ENCODE data around the gene XRCC3.

The XRCC3 gene

DNA sequence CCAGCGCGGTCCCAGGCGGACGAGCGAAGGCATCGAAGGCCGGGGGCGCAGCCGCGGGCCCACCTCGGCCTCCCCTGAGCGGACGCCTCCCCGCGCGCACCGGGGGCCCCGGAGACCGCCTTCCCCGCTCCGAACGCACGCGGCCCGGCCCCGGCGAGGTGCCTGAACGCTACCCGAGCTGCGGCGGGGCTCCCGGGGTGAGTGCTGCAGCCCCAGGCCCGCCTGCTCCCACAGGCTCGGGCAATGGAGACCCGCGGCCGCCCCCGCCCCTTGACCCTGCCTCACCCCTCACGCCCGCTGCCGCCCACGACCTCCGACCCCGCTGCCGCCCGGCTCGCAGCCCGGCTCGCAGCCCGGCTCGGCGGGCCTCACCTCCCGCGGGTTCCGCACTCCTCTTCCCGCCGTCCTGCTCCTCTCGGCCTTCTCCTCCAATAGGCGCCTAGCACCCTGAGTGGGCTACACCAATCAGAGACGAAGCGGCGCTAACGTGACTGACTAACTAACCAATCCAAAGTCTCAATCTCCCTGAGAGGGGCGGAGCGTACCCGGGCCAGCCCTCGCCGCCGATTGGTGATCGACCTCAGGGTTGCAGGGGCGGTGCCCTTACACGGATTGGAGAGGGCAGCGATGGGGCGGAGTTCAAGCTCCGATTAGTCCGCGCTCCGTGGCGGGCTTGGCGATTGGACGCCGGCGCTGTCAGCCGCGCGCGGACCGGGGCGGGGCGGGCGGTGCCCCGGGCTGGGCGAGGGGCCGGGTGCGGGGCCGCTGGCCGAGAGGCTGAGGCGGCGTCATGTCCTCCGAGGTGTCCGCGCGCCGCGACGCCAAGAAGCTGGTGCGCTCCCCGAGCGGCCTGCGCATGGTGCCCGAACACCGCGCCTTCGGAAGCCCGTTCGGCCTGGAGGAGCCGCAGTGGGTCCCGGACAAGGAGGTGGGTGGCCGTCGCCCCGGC lies at the start of gene XRCC3, which contains the start of gene ZFYVE21:
XRCC3 (minus strand) TSS at position 400 of the 949 bp plus-strand sequence. CDS start 4,364 bp downstream, outside the sequence.
ZFYVE21 (plus strand) TSS at position 759 of the 949 bp plus-strand sequence; CDS start at position 791, 32 bp downstream.
- DNase-seq = peak; percentile 95

DNA sequence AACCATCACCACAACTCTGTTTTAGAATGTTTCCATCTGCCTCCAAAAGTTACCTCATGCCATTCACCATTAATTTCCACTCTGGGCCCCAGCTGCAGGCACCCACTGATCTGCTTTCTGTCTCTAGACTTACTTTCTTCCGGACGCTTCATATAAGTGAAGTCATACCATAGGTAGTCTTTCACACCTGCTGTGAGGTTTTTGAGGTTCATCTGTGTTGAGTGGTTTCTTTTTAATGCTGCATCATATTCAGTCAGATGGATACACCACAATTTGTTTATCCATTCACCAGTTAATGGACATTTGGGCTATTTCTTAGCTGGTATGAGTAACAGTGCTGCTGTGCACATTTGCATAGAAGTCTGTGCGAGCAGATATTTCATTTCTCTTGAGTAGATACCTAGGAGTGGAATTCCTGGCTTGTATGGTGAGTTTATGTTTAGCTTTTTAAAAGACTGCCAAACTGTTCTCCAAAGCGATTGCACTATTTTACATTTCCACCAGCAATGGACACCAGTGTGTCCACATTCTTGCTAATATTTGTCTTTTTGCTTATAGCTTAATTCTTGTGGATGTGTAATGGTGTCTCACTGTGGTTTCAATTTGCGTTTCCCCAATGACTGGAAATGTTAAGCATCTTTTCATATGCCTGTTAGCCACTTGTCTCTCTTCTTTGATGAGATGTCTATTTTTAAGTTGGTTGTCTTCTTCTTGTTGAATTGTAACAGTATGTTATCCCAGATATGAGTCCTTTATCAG lies 48.7 kb upstream of the XRCC3 start:
- DNase-seq = no peak

DNA sequence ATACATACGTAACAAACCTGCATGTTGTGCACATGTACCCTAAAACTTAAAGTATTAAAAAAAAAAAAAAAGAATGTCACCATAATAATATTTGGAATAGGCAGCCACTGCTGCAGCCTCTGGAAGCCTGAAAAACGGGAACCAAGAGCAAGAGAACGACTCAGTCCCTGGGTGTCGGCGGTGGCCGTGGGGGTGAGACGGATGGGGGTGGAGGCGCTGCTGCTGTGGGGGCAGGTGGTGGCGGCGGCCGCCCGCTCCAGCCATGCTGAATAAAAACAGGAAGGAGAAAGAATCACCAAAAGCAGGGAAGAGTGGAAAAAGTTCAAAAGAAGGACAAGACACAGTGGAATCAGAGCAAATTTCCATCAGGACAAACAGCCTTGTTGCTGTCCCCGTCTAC lies 47.3 kb upstream of the XRCC3 start:
- DNase-seq = no peak

- no peak for DNase-seq
Observed at GRCh38 chr14:103762036-103762435, 46.8 kb upstream of the XRCC3 start.

DNA sequence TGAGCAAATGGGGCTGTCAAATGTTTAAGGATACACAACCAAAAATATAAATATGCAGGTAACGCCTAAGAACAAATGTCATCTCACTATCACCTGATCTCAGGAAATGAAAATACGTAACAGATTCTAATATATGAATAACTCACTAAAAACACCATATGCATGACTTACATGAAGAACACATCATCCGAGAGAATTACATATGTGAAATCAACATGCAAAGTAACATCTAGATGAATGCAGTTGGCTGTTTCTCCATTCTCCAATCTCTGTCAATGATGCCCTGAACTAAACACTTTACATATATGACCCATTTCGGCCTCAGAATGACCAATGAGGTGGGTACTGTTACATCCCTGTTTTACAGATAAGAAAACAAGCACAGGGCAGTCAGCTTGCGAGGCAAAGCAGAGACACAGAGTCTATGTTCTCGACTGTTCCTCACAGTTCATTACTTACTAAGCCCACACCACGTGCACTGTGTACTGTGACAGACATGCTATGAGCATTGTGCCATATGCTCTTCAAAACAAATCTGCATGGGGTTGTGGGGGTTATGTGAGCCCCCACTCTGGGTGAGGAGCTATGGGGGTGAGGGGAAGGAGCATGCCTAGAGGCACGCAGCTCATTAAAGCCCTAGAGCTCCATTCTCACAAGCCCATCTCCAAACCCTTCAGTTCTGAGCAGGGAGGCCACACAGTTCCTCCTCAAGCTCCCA lies 43.0 kb upstream of the XRCC3 start:
- DNase-seq = no peak

DNA sequence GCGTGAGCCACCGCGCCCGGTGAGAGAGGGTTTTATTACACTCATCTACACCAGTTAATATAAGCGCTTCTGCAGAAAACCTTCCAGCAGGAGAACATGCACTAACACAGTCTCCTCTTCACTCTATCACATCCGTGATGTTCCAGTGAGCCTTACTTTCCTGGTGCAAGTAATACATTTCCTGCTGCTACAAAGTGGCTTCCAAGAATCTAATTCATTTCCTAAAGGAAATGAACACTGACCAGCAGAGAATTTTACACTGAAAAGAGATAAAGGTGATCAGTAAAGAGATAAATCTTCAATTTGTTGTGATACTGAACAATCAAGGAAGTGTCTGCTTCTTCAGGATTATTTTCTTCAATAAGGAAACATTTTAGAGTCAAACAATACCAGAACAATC lies 39.8 kb upstream of the XRCC3 start:
- no peak for DNase-seq

GRCh38 chr14:103753774-103754173 lies 38.5 kb upstream of the XRCC3 start:
- DNase-seq = no peak

- DNase-seq = no peak
Observed at GRCh38 chr14:103749860-103750259, 34.6 kb upstream of the XRCC3 start.

DNA sequence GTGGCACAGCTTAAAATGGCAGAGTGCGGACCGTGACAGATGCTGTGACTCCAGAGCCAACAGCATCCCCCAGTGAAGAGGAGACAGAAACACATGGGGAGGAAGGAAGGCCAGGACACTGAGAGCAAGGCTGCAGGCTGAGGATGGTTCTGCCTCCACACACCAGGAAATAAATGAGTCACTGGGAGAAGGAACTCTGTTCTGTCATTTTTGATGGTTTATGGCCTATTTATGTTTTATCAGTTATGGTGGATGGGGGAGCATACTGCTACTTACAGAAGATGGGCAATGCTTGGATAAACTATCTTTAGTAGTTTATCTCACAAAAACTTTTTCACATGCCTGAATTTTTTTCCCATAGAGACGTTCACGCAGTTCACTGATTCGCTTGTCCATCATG lies 34.2 kb upstream of the XRCC3 start:
- no peak for DNase-seq

GRCh38 chr14:103748534-103748857 lies 33.2 kb upstream of the XRCC3 start:
- DNase-seq = no peak

GRCh38 chr14:103746701-103747100 lies 31.4 kb upstream of the XRCC3 start:
- DNase-seq = no peak

- DNase-seq = no peak
Observed at GRCh38 chr14:103745424-103745823, 30.2 kb upstream of the XRCC3 start.

- DNase-seq = no peak
Observed at GRCh38 chr14:103744621-103745395, 29.6 kb upstream of the XRCC3 start.

- DNase-seq = no peak
Observed at GRCh38 chr14:103743691-103744090, 28.4 kb upstream of the XRCC3 start.

GRCh38 chr14:103742499-103743255 lies 27.4 kb upstream of the XRCC3 start:
- no peak for DNase-seq

GRCh38 chr14:103741876-103742275 lies 26.6 kb upstream of the XRCC3 start:
- DNase-seq = no peak

DNA sequence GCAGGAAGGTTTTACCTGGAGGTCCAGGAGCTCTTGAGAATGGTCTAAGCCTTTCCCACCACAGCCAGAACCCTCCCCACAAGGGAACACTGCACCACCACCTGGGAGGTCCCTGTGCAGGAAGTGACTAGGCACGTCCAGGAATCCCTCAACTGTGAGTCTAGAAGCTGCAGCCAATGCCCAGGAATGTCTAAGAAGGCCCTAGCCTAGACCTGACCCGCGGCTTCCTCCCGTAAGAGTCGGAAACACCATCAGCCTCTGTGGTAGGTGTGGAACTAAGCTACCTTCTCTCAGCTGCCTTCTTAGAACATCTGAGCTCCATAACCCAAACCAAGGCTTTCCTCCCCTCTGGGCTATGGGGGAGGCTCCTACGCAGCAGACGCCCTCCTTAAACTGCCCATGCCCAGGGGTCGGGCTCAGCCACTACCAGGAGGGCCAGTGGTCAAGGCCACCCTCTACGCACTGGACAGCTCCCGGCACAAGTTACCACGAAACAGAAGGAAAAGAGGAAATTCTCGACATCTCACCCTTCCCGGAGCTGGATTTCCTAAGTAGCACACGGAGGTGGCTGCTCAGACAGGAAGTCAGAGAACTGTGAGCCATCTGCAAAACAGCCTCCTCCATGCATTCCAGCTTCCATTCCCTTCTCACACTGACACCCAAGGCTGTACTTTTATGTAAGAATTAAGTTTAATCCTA lies 25.9 kb upstream of the XRCC3 start:
- DNase-seq = no peak

GRCh38 chr14:103739793-103740501 lies 24.7 kb upstream of the XRCC3 start:
- DNase-seq = no peak

DNA sequence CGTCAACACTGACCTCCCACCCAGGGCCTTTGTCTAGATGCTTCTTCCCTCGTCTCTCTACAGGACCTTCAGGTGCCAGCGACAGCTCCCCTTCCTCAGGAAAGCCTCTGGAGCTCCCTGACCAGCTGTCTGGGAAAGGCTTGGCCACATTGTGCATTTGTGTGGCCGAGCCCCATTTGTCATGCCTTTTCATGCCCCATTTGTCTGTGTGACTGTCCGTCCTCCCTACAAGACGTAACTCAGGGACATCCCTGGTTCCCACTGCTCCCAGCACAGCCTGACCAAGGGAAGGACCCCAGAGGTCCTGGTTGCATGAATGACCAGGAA lies 24.2 kb upstream of the XRCC3 start:
- DNase-seq = no peak

- no peak for DNase-seq
Observed at GRCh38 chr14:103738701-103739451, 23.6 kb upstream of the XRCC3 start.

All from DMS153 (cell line).